GM12864 (cell line): ENCODE data around the gene HHIPL1.

Source experiments
- DNase-seq: peaks from one replicate; pipeline ENCODE4 v3.0.0-alpha.2; 2011; ENCODE audit warnings: low read depth
- H3K4me3 ChIP-seq: 2 replicates; pipeline ENCODE4 v1.5.1; 2011; ENCODE audit warnings: mild to moderate bottlenecking, low read depth, low read length, control low read depth
- TF ChIP-seq, protein P1 (sequence below): IDR thresholded peaks from 2 replicates; pipeline ENCODE4 v1.5.1; 2011; ENCODE audit warnings: low read depth, mild to moderate bottlenecking, moderate library complexity, low read length, control low read depth, inconsistent platforms; ENCODE audit errors: missing control alignments

The HHIPL1 gene

DNA sequence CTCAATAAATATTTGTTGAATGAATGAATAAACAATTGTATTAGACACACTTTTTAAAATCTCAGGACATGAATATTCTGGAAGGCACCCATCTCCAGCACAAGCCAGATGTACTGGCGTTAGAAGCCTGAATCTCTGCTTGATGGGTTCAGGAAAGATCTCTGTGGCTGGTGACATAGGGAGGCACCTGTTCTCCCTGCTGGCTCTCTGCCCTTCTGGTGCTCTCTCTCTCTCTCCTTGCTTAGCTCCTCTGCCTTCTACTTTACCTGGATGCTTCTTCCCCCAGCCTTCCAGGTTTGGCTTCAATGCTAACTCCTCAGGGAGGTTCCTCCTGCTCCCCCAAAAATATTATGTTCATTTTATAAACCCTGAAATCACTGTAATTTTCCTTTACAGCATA lies 40.7 kb downstream of the HHIPL1 start:
- TF ChIP-seq, protein P1, sequence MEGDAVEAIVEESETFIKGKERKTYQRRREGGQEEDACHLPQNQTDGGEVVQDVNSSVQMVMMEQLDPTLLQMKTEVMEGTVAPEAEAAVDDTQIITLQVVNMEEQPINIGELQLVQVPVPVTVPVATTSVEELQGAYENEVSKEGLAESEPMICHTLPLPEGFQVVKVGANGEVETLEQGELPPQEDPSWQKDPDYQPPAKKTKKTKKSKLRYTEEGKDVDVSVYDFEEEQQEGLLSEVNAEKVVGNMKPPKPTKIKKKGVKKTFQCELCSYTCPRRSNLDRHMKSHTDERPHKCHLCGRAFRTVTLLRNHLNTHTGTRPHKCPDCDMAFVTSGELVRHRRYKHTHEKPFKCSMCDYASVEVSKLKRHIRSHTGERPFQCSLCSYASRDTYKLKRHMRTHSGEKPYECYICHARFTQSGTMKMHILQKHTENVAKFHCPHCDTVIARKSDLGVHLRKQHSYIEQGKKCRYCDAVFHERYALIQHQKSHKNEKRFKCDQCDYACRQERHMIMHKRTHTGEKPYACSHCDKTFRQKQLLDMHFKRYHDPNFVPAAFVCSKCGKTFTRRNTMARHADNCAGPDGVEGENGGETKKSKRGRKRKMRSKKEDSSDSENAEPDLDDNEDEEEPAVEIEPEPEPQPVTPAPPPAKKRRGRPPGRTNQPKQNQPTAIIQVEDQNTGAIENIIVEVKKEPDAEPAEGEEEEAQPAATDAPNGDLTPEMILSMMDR = no peak
- no peak for DNase-seq
- H3K4me3 ChIP-seq = no peak overlapping the region

DNA sequence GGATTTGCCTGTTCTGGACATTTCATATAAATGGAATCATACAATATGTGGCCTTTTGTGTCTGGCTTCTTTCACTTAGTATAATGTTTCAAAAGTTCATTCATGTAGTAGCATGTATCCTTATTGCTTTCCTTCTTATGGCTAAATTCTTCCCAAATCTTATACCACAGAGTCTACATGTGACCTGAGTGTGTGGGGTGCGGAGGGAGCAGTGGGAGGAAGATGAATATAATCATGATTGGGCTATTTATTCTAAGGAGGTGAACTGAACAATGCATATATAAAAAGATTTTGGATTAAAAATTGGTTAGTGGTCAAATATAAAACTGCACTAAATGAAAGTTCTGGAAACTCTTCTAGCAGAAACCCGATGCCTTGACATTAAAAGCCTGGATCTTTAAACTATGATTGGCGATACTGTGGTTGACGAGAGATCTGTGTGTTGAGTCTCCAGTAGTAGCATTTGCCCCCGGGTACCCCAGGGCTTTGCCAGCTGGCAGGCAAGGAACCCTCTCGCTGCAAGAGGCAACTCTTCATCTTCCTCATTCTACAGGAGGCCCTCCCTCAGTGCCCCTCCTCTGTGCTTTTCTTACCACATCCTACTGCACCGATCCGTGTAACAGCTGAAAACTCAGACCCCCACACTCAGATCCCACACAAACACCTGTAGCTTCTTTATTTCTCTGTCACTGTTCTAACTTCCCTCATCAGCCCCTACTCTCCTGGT lies 41.8 kb downstream of the HHIPL1 start:
- TF ChIP-seq, protein P1 = no peak
- no peak overlapping the region for H3K4me3 ChIP-seq
- no peak for DNase-seq

DNA sequence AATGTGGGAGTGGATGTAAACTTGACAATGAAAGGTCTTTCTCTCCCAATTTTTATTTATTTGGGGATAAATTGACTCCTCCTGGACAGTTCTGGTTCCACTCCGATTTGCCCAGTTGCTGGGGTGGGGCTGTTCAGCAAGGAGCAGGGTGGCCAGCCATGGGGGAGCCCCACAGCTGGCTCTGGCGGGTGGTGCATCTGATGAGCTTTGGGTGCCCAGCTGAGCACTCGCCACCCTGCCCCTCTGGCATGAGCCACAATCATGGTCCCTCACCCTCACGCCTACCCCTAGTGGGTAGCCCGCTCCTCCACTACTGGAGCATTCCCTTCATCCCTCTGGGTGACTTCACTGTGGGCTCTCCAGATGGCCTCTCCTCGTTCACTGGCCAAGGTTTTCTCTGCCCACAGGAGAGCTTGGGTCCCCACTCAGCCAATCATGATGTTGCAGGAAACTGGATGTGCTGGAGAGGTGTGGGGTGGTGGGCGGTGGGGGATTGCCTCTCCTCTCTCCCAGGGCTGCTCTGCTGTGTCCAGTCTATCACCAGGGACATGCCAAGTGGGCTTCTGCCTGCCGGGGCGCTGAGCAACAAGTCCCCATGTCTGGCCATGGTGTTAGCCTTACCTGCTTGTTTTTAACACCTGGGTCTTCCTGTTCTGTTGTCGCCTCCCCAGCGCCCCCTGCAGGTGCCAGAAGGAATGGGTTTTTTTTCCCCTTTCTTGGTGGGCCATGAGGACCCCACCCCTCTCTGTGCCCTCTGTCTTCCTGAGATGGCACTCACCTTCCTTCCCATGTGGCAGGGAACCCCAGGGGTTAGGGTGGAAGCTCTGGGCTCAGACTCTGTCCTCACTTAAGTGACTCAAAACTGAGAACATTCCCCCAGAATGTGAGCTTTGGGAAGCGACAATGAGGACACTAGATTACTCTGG lies 42.6 kb downstream of the HHIPL1 start:
- DNase-seq = no peak
- TF ChIP-seq, protein P1 = peak; percentile 80
- no peak overlapping the region for H3K4me3 ChIP-seq

DNA sequence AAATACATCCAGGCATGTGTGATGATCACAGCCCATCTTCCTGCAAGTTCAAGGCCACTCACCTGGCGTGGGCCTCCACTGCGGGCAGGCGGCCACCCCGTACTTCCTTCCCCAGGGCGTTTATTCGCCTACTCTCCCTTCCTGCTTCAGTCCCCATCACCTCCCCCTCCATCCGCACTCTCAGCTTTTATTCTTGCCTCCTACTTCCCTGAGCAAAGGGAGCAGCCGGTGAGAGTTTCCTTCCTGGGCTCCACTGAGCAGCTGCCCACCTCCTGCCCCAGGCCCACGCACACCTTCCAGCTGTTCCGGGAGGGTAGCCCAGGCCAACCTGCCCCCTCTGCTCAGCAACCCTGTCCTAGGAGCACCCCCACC lies 43.3 kb downstream of the HHIPL1 start:
- H3K4me3 ChIP-seq = no peak overlapping the region
- DNase-seq = no peak
- TF ChIP-seq, protein P1 = no peak

DNA sequence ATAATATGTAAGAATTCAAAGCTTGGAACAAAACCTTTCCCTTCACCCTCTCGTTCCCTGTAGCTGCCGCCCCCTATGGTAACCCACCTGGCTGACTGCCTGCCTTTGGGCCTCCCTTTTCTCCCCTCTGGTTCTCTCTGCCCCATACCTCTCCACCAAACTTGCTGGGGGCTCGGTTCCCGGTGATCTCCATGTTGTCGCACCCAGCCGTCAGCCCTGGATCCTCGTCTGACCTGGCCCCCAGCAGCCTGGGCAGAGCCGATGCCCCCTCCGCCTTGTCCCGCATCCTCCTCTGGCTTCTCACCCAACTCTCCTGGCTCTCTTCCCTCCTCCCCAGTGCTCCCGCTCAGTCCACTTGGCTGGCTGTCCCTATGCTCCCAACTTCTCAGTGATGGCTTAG lies 43.7 kb downstream of the HHIPL1 start:
- TF ChIP-seq, protein P1 = no peak
- H3K4me3 ChIP-seq = no peak overlapping the region
- DNase-seq = no peak

DNA sequence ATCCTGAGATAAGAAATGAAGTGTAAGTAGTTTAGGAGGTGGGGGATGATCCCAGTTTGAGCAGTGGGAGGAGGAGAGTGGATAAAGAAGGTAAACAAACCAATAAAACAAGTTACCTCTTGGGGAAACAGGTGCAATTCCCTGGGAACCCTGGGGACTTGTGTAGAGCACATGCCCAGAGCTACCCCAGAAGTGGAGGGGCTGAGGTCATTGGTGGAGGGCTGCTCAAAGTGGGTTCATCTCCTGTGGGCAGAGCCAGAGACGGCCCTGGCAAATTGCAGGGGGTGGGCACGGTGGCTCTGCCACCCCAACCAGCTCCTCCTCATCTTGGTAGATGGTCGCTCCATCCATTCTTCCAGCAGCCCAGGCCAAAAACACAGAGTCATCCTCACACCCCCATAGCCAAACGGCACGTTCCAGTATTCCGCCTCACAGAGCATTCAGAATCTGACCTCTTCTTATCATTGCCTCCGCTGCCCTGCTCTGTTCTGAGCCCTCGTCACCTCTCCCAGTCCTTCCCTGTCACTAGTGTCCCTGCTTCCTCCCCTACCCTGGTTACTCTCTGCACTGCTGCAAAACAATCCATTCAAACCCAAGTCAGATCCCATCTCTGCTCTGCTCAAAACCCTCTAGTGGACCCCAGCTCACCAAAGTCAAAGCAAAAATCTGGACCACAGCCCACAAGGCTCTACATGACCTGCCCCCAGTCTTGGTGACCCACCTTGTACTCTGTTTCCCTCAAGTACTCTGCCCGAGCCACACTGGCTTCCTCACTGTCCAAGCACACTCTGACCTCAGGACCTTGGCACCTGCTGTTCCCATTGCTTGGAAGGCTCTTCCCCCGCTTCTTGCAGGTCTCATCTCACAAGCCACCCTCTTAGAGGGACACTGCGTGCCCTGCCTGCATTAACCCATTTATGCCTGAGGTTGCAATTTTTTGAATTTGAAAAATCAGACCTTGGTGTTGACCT lies 44.6 kb downstream of the HHIPL1 start:
- no peak for DNase-seq
- no peak overlapping the region for H3K4me3 ChIP-seq
- TF ChIP-seq, protein P1 = no peak
